DMS79 treated with DMSO at 0.1 percent for 48 hours (cell line): Measurements from ENCODE around the gene TEKT5.
A peak's percentile ranks its signal among the peaks of the same experiment; 100 is the strongest.
"Not testable (repeated sequence)": the region's sequence is repeated elsewhere in the genome, so short reads cannot be mapped to it uniquely, and the experiment has no call there.

Experiments used
- DNase-seq: peaks from one replicate; lab custom pipeline; 2025; lab: John Stamatoyannopoulos, UW

The TEKT5 gene

DNA sequence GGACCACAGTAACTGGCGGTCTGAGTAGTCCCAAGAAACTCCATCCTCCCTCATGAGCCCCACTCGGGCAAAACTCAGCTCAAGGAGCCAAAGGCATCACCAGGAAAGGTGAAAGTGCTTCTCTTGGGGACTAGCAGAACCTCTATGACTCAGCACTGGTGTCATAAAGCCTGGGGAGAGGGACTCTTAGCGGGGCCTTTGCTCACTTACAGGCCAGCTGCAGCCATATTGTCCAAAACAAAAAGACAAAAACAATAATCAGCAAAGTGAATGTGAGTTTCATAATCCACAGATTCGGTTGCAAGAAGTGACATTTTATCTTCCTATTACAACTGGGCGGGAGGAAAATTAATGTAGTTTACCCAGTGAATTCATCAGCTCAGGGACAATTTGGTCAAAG lies at the start of gene TEKT5:
TEKT5 (minus strand) TSS at position 101 of the 400 bp plus-strand sequence; CDS start at position 44, 57 bp downstream.
- DNase-seq: no peak

DNA sequence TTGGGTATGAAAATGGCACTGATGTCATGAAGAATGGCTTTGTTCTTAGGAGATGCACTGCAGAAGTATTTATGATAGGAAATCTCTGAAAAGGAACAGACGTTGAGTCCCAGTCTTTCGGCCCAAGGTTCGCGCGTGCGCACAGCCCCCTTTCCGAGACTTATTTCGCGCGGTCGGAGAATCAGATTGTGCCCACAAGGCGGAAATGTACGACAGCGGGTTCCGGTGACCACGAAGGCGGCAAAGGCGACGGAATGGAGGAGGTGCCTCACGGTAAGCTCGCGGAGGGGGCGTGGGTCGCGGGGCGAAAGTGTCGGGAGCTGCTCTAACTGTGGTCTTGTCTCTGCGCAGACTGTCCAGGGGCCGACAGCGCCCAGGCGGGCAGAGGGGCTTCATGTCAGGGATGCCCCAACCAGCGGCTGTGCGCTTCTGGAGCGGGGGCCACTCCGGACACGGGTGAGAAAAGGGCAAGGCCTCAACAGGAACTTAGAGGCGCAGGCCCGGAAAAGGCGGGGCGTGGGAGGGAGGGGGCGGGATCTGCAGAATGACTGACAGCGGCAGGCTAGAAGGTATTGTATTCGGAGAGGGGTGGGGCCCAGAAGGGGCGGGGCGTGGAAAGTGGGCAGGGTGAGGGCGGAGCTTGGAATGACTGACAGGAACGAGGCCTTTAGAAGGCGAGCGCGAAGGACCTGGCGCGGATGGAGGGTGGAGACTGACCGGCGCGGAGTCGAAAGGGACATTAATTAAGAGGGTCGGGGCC lies 49.1 kb upstream of the TEKT5 start, which contains the start of gene NUBP1:
NUBP1 (plus strand) TSS at position 233 of the 760 bp plus-strand sequence; CDS start at position 255, 22 bp downstream.
- peak; percentile 91 for DNase-seq

DNA sequence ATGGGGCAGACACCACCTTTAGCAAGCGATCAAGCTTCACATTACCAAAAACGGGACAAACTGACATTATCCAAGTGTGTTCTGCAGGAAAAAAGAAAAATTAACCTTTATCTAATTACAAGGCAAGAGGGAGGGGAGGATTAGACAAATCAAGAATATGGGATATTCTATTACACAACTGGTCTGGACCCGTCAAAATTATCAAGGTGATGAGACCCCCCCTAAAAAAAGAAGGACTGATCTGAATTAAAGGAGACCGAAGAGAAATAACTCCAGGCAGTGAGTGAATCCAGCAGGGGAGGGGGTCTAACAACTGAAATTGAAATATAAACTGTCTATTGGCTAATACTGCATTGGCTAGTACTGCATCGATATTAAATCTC lies 48.5 kb upstream of the TEKT5 start:
- DNase-seq: peak; percentile 29

DNA sequence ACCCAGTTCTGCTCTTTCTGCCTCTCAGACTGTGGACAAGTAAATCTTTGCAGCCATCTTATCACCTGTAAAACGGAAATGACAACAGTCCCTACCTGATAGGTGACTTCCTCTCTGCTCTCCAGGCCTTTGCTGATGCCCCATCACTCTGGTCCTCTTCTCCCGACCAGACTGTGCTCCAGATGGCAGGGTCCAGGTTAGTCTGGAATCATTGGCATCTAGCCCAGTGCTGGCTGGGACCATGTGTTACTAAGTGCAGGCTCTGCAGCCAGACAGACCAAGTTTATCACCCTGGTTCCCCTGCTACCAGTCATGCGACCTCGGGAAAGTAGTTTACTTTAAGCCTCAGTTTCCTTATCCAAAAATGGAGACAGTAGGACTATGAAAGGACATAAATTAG lies 47.1 kb upstream of the TEKT5 start:
- DNase-seq: no peak

DNA sequence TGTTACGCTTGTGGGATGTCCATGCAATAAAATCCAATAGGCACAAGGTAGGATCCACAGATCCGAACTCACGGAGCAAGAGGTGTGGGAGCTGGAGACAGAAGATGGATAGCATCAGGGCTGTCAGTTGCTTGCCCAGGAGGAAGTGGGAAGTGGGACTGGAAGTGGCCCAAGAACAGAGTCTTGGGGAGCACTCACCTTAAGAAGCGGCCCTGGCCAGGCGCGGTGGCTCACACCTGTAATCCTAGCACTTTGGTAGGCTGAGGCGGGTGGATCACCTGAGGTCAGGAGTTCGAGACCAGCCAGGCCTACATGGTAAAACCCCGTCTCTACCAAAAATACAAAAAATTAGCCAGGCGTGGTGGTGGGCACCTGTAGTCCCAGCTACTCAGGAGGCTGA lies 46.5 kb upstream of the TEKT5 start:
- DNase-seq: not testable (repeated sequence)

DNA sequence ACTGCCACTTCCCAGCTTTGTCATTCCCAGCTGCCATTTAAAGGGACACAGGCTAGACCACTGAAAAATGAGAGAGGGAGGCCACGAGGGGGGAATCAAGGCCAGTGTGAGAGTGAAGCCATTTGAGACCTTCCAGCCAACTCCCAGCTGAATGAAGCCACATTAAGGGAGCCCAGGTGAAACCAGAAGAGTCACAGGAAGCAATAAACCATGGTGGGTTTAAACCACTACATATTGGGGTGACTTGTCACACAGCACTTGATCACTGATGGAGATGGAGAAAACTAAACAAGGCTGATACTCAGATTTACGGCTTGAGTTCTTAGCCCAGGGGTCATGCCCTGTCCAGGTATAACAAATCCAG lies 46.1 kb upstream of the TEKT5 start:
- DNase-seq: no peak

DNA sequence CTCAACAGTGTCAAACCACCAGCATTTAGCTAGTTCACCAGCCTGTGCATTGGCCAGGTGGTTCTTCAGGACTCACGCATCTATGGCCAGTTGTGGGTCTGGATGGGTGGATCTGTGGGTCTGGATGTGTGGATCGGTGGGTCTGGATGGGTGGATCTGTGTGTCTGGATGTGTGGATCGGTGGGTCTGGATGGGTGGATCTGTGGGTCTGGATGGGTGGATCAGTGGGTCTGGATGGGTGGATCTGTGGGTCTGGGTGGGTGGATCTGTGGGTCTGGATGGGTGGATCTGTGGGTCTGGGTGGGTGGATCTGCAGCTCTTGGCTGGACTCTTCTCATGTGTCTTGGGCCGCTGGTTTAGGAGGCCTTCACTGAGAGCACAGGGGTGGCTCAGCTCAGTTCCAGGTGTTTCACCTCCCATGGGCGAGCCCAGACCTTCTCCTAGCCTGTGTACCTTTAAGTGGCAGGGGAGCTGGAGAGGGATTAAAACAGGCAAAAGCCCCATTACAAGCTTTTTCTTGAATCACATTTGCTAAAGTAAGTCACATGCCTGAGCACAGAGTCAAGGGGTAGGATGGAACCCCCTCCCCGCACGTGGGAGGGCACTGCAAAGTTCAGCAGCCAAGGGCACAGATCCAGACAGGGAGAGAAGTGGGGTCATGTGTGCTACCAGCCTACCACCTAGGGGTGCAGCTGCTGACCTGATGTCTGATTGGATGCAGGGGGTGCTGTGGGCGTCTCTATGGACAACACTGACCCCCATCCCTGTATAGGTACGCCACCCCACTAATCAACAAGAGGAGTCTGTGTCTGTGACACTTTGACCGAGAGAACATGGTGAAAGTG lies 45.5 kb upstream of the TEKT5 start:
- DNase-seq: no peak

DNA sequence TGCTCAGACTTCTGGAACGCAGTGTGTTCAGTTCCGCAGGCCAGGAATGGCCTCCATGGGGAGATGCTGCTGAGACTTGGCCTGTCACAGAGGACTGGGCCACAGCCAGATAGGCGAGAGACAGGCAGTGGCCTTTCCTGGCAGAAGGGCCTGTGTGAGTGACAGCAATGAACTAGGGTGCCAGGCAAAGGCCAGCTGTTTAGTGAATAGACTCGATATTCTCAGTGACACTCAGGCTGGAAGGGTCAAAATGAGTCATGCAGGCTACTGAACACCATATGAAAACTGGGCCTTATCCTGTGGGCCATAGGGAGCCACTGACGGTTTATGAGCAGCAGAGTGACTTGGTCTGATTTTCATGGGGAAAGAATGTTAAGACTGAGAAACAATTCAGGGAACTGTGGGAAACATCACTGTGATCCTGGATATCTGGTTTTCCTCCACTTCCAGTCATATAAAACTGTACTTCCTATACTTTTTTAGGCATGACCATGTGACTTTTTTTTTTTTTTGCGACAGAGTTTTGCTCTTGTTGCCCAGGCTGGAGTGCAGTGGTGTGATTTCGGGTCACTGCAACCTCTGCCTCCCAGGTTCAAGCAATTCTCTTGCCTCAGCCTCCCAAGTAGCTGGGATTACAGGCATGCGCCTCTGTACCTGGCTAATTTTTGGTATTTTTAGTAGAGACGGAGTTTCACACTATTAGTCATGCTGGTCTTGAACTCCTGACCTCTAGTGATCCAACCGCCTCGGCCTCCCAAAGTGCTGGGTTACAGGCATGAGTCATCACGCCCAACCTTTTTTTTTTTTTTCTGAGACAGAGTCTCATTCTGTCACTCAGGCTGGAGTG lies 43.7 kb upstream of the TEKT5 start:
- DNase-seq: no peak

DNA sequence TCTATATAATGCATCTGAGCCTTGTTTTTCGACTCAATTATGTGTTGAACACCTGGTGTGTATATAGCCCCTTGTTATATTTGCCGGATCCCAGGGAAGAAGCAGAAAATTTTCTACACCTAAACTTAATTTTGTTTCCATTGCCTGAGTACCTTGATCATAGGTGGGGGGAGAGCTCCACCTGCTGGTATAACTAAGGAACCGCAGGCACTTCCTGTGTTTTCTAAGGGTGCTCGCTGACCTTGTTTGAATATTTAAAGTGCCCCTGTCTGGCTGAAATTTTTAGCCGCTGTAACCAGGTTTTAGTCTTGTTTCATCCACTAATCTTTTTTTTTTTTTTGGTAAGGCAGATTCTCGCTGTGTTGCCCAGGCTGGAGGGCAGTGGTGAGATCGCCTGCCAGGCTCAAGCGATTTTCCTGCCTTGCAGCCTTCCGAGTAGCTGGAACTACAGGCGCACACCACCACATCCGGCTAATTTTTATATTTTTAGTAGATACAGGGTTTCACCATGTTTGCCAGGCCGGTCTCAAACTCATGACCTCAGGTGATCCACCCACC lies 42.4 kb upstream of the TEKT5 start:
- DNase-seq: peak; percentile 64

DNA sequence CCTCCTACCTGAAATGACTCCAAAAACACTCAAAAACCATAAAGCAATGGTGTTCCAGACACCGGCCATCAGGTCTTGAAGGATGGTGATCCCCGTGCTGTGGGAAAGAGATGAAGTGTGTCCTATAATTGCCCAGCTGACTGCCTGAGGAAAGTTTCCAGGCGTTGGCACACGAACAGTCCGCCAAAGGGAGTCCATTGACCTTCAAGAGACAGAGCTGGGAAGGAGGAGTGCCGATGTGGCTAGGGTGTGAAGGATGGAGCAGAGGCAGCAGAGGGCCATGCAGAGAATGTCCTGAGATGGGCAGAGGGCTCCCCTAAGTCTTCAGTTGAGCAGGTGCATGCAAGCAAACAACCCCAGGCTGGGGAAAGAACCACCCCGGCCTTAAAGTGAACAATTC lies 37.1 kb upstream of the TEKT5 start:
- no peak for DNase-seq

DNA sequence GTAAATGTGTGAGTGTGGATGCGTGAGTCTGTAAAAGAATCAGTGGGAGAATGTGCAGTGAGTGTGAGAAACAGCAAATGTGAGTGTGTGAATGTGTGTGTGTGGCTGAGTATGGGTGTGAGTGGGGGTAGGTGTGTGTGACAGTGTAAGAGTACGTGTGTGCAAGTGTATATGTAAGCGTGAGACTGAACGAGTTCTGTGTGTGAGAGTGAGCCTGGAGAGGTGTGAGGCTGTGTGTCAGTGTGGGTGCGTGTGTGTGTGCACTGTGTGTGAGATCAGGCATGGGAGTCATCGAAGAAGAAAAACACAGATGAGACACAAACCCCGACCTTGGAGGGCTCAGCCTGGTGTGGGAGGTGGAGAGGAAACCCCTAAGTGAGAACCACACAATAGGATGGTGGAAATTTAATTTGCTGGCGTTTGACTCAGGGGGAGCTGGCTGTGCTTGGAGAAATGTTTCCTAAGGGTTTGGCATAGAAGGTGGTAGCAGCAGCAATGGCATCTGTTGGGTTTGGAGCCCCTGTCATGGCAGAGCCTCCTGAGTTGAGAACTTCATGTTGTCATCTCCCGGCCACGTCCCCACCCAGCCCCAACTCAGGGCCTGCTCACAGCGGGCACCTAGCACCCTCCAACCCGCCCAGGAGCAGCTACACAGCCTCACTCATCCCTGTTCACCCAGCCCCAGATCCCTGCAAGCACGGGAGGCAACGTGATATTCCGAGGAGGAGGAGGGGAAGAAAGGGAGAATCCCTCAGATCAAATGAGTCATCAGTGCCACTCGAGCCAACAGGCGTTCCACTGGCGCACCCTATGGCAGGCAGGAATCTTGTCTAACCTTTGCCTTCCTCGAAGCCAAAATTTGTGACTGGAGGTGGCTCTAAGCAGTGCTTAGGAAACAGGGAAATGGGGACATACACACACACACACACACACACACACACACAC lies 34.6 kb upstream of the TEKT5 start:
- no peak for DNase-seq

DNA sequence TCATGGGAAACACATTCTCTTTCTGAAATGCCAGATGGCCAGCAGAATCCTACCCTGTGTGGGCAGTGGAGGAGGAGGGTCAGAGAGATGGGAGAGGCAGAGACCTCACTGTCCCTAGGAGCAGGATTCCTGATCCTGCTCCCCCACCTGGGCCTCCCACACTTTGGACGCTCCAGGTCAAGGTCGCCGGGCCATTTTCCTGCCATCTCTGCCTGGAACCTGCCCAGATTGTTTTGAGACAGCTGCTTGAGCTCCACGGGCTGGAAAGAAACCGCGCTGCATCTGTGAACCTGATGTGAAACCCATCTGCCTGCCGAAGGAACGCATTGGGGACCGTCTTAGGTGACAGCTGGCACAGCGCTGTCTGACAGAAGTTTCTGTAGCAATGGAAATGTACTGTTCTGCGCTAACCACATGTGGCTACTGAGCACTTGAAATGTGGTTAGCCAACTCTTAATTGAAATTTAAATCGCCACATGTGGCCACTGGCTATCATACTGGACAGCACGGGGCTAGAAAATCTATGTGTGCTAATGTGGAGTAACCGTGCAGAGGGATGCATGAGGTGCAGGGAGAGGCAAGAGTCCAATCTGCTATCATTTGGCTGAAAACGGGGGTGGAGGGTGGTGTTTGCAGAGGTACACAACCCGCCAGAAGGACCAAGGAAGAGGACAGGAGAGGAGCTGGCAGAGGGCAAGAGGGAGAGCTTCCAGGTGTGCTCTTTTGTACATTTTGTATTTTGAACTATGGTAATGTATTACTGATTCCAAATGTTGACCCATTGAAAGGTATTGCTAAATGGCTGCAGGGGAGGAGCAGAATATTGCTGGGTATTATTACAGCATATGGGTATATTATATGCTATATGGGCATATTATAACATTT lies 33.5 kb upstream of the TEKT5 start:
- no peak for DNase-seq

DNA sequence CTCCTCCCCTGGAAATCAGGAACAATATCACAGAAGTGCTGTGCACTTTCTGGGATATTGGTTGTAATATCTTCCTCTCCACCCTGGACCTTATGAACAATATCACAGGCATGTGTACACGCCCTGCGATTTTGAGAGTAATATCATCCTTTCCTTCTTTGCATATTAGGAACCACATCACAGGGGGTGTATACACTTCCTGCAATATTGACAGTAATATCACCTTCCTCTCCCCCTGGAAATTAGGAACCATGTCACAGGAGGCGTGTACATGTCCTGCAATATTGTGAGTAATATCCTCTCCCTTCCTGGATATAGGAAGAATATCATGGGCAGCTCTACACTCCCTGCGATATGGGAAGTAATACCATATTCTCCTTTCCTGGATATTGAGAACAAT lies 14.2 kb upstream of the TEKT5 start:
- no peak for DNase-seq

DNA sequence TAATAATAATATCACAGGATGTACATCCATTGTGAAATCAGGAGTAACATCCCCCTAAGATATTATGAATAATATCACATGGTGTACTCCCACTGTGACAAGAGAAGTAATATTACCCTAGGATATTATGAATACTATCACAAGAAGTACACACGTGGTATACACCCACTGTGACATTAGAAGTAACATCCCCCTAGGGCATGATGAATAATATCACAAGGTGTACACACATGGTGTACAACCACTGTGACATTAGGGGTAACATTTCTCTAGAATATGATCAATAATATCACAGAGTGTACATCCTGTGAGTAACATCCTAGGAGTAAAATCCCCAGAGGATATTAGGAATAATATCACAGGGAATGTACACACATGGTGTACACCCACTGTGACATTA lies 5.0 kb upstream of the TEKT5 start:
- no peak for DNase-seq

DNA sequence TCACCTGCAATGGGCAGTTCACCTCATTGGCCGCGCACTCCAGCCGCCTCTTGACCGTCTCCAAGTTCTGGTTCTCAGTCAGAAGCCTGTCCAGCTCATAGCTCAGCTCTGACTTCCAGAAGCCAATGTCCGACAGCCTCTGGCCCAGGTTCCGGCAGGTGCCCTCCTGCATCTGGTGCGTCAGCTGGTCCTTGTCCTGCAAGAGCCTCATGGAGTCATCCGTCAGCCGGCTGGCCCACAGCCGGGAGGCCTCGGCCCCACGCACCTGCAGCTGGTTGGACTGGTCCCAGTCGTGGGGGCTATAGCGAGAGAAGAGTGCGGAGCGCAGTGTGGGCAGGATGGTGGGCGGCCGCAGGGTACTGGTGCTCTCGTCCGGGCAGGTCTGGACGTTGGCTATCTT lies 424 bp downstream of the TEKT5 start:
- no peak for DNase-seq

DNA sequence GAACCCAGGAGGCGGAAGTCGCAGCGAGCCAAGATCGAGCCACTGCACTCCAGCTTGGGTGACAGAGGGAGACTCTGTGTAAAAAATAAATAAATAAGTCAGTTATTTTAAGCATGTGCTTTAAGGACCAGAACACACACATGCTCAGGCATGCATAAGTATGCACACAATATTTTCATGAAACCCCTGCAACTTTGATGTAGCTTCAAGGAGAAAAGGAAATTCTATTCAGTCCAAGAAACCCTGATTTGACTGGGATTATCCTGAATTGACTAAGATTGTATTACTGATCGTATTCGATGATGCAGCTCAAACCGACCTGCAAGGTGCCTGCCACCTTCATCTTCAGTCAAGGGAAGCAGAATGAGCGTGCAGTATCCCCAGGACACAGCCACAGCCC lies 841 bp downstream of the TEKT5 start:
- DNase-seq: no peak

DNA sequence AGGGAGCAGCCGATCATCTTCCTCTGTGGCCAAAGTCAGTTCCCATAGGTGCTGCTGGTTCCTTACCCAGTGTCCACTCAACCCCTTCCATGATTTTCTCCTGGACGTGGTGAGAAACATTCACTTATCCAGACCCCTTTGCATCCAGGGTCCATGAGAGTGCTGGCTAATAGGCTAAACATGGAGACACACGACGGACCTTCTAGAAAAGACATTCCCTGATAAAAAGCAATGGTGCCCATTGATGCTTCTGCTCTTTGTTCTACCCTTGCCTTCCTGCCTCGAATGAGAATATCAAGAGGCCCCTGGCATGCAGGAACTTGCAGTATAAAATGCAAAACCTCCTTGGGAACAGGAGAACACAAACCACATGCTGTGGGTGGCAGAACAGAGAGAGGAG lies 2.3 kb downstream of the TEKT5 start:
- peak; percentile 1 for DNase-seq

DNA sequence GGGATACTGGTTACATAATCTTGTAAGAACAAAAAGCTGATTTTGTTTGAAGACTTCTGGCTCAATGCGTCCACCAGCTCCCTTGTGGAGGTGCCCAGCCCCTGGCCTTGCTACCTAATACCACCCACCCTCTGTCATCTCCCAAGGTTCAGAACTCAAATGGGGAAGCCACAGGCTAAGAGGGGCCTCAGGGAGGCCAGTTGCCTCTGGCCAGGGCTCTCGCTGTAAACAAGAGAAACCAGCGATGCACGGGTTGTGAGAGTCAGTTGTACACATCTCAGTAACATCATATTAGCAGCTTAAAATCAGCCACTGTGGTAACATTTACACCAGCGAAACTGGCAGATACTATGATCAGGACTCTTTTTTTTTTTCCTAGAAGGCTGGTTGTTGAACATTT lies 6.0 kb downstream of the TEKT5 start:
- DNase-seq: peak; percentile 58

DNA sequence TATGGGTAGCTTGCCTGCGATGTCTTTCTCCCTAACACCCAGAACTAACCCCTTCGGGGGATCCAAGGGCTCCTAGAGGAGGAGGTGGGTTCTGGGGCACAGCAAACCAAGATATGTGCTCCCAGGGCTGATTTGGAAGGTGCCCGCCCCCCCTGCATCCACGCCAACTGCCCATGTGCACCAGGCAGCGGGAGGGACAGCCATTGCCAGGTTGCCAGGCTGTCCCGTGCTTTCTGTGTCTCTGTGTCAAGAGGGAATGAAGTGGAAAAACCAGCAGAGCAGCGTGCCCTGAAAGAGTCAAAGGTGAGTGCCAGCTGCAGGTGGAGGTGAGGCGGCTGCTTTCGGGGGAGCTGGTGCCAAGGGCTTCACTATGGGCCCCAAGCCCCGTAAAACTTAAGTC lies 6.4 kb downstream of the TEKT5 start:
- DNase-seq: peak; percentile 87

DNA sequence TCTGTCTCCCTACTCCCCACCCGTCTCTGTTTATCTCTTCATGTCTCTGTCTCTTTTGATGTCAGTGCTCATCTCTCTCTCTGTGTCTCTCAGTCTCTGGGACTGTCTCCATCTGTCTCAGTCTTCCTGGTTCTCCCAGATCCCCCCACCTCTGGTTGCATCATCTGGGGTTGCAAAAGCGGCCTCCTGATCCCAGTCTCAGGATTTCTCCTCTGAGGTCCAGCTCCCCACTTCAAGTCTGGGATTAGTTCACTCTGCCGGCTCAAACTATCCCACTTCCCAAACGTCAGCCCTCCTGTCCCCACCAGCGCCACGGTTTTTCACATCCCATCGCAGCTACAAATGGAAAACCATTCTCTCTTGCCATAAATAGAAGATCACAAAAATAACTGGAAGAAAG lies 9.0 kb downstream of the TEKT5 start:
- DNase-seq: no peak
